Measurements from ENCODE around the gene KLF15. TPM values are rescaled to one million over a fixed set of nuclear protein-coding genes. Genes with fewer than 3 reads are reported as not detected.

Gene KLF15
- total RNA-seq, 1 experiment from 2014 or later, result 0.50 TPM

GRCh38 chr3:126312341-126312740 is 44.9 kb downstream of the KLF15 start:
- no peaks in the 10 kb centered on the region; the same call in 1 of the 2 replicates for H3K9me3 ChIP-seq (replicated peaks)
- no peak overlapping the region for H3K27ac ChIP-seq
- no peaks in the 10 kb centered on the region for H3K4me1 ChIP-seq (replicated peaks)
- no peak for DNase-seq (ENCODE audit: low read depth in 1 of 2, low spot score in 2 of 2)
- no peak overlapping the region for H3K4me3 ChIP-seq
- no peaks in the 10 kb centered on the region for H3K36me3 ChIP-seq
- H3K27me3 ChIP-seq (replicated peaks), result no peaks in the 10 kb centered on the region

- no peaks in the 10 kb centered on the region for H3K36me3 ChIP-seq
- H3K27me3 ChIP-seq (replicated peaks), result no peaks in the 10 kb centered on the region
- H3K27ac ChIP-seq, result no peak overlapping the region
- H3K9me3 ChIP-seq (replicated peaks), result no peaks in the 10 kb centered on the region
- H3K4me1 ChIP-seq (replicated peaks), result no peaks in the 10 kb centered on the region
- H3K4me3 ChIP-seq, result no peak overlapping the region
- no peak for DNase-seq (ENCODE audit: low read depth in 1 of 2, low spot score in 2 of 2)
Observed at GRCh38 chr3:126311338-126311978, 45.8 kb downstream of the KLF15 start.

DNA sequence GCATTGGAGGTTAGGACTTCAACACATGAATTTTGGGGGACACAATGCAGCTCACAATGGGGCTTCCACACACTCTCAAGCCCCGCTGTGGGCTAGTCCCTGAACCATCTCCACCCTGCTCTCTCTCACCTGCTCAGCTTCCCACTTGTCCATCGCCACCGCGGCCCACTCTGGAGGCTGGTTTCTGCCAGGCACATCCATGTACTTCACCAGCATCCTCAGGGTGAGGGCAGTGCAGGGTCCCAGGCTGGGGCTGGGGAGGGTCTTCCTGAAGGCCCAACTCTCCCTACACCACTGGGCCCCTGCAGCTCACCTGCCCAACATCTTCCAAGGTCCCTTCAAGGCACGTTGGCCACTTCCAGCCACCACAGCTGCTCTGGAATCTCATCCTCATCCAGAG is 46.4 kb downstream of the KLF15 start:
- Histone ChIP-seq H3K27me3 (replicated peaks) (no peaks in the 10 kb centered on the region), H3K27ac (no peak overlapping the region), H3K4me3 (no peak overlapping the region), H3K4me1 (replicated peaks) (no peaks in the 10 kb centered on the region), H3K36me3 (no peaks in the 10 kb centered on the region), H3K9me3 (replicated peaks) (no peaks in the 10 kb centered on the region)
- no peak for DNase-seq (ENCODE audit: low read depth in 1 of 2, low spot score in 2 of 2)

GRCh38 chr3:126309861-126310655 is 47.1 kb downstream of the KLF15 start:
- Histone ChIP-seq H3K27ac (no peak overlapping the region), H3K36me3 (no peaks in the 10 kb centered on the region), H3K4me3 (no peak overlapping the region), H3K27me3 (replicated peaks) (no peaks in the 10 kb centered on the region), H3K4me1 (replicated peaks) (peaks cover 3% of the 10 kb centered on the region), H3K9me3 (replicated peaks) (no peaks in the 10 kb centered on the region)
- DNase-seq (ENCODE audit: low read depth in 1 of 2, low spot score in 2 of 2), result no peak

DNA sequence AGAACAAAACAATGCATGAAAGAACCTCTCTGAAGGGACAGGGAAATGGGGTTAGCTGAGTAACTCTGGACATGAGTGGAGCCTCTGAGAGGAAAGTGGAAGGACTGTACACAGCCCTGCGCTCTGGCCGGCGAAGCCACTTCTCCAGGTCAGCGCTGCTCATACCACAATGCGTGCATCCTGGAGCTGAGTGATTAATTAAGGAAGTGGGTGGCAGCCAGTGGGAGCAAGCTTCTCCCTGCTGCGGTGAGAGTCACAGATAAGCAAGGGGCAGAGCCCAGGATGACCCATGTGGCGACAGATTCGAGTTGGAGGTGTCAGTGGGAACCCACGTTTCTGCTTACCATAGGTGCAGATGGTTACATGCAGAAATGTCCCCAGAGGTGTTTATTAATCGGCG is 48.0 kb downstream of the KLF15 start:
- DNase-seq (ENCODE audit: low read depth in 1 of 2, low spot score in 2 of 2), result no peak
- H3K36me3 ChIP-seq, result no peaks in the 10 kb centered on the region
- no peaks in the 10 kb centered on the region for H3K27me3 ChIP-seq (replicated peaks)
- H3K9me3 ChIP-seq (replicated peaks), result no peaks in the 10 kb centered on the region
- H3K4me3 ChIP-seq, result no peak overlapping the region
- no peak overlapping the region for H3K27ac ChIP-seq
- H3K4me1 ChIP-seq (replicated peaks), result peaks cover 5% of the 10 kb centered on the region

- no peak overlapping the region for H3K4me3 ChIP-seq
- no peaks in the 10 kb centered on the region for H3K9me3 ChIP-seq (replicated peaks)
- peaks cover 5% of the 10 kb centered on the region for H3K4me1 ChIP-seq (replicated peaks)
- H3K27ac ChIP-seq, result no peak overlapping the region
- no peaks in the 10 kb centered on the region for H3K27me3 ChIP-seq (replicated peaks)
- H3K36me3 ChIP-seq, result no peaks in the 10 kb centered on the region
- DNase-seq (ENCODE audit: low read depth in 1 of 2, low spot score in 2 of 2), result no peak
Observed at GRCh38 chr3:126308394-126309125, 48.6 kb downstream of the KLF15 start.

- Histone ChIP-seq H3K27me3 (replicated peaks) (no peaks in the 10 kb centered on the region), H3K27ac (no peak overlapping the region), H3K4me1 (replicated peaks) (peaks cover 5% of the 10 kb centered on the region), H3K36me3 (no peaks in the 10 kb centered on the region), H3K9me3 (replicated peaks) (peaks cover 3% of the 10 kb centered on the region; the same call in 1 of the 2 replicates), H3K4me3 (no peak overlapping the region)
- no peak for DNase-seq (ENCODE audit: low read depth in 1 of 2, low spot score in 2 of 2)
Observed at GRCh38 chr3:126307591-126308393, 49.4 kb downstream of the KLF15 start.

GRCh38 chr3:126306888-126307482 is 50.2 kb downstream of the KLF15 start:
- no peaks in the 10 kb centered on the region for H3K27me3 ChIP-seq (replicated peaks)
- no peaks in the 10 kb centered on the region for H3K36me3 ChIP-seq
- H3K9me3 ChIP-seq (replicated peaks), result peaks cover 3% of the 10 kb centered on the region; the same call in 1 of the 2 replicates
- no peak overlapping the region for H3K4me3 ChIP-seq
- peaks cover 5% of the 10 kb centered on the region for H3K4me1 ChIP-seq (replicated peaks)
- DNase-seq (ENCODE audit: low read depth in 1 of 2, low spot score in 2 of 2), result no peak
- H3K27ac ChIP-seq, result no peak overlapping the region

DNA sequence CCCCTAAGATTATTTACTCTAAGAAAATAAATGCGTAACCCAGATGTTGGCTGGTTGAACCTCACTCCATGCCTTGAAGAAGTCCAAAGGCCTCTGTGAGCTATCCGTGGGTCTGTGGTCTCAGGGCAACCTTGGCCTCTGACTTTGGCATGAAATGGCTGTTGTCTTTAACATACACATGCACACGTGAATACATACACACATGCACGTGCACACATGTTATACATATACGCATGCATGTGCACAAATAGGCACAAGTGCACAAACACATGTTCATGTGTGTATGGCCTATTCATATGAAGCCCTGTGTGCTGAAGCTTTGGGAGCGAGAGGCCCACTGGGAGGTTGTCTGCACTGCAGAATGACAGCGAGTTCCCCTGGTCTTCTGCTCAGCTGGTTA is 50.8 kb downstream of the KLF15 start:
- H3K4me3 ChIP-seq, result no peak overlapping the region
- no peak overlapping the region for H3K27ac ChIP-seq
- H3K27me3 ChIP-seq (replicated peaks), result no peaks in the 10 kb centered on the region
- DNase-seq (ENCODE audit: low read depth in 1 of 2, low spot score in 2 of 2), result no peak
- H3K9me3 ChIP-seq (replicated peaks), result peaks cover 3% of the 10 kb centered on the region; the same call in 1 of the 2 replicates
- H3K4me1 ChIP-seq (replicated peaks), result peaks cover 5% of the 10 kb centered on the region
- no peaks in the 10 kb centered on the region for H3K36me3 ChIP-seq

DNA sequence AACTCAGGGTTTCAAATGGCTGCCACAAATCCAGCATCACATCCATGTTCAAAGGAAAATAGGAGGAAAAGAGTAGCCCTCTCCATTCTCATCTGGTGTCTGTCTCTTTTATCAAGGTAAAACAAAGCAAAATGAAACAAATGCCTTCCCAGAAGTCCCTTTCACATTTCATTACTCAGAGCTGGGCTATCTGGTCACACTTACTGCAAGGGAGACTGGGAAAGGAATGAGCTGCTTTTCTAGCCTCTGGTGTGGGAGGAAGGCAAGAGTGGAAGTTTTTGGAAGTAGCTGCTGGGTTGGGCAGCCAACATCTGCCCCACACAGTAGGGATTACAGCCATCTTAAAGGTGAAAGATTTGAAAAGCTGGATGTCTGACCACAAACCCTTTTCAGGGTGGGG is 51.8 kb downstream of the KLF15 start:
- Histone ChIP-seq H3K4me3 (no peak overlapping the region), H3K4me1 (replicated peaks) (peaks cover 5% of the 10 kb centered on the region), H3K27ac (no peak overlapping the region), H3K36me3 (no peaks in the 10 kb centered on the region), H3K27me3 (replicated peaks) (no peaks in the 10 kb centered on the region), H3K9me3 (replicated peaks) (peaks cover 3% of the 10 kb centered on the region; the same call in 1 of the 2 replicates)
- peak in 1 of 2 experiments; percentile 4 for DNase-seq (ENCODE audit: low read depth in 1 of 2, low spot score in 2 of 2)

GRCh38 chr3:126304704-126305103 is 52.5 kb downstream of the KLF15 start:
- DNase-seq (ENCODE audit: low read depth in 1 of 2, low spot score in 2 of 2), result no peak
- H3K27me3 ChIP-seq (replicated peaks), result no peaks in the 10 kb centered on the region
- no peak overlapping the region for H3K4me3 ChIP-seq
- no peak overlapping the region for H3K27ac ChIP-seq
- peaks cover 5% of the 10 kb centered on the region for H3K4me1 ChIP-seq (replicated peaks)
- H3K9me3 ChIP-seq (replicated peaks), result peaks cover 3% of the 10 kb centered on the region; the same call in 1 of the 2 replicates
- H3K36me3 ChIP-seq, result no peaks in the 10 kb centered on the region

DNA sequence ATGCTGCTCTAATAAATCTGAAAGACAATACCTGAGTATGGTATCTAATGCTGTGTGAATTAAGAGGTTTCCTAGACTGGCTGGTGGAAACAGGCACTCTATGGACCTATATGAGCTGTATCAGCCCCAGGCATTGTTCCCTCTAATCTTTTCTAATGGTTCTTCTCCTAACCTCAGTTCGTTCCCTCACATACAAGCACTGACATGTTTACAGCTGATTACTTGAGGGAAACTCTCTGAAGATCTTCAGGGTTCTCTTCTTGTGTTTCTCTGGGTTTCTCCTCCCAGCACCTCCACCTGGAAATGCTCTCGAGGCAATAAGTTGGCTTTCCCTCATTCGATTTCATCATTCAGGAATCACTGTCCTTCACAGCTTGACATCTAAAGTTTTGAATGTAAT is 52.9 kb downstream of the KLF15 start:
- no peak overlapping the region for H3K4me3 ChIP-seq
- H3K27me3 ChIP-seq (replicated peaks), result no peaks in the 10 kb centered on the region
- no peak overlapping the region for H3K27ac ChIP-seq
- H3K4me1 ChIP-seq (replicated peaks), result peaks cover 5% of the 10 kb centered on the region
- no peaks in the 10 kb centered on the region for H3K36me3 ChIP-seq
- no peak for DNase-seq (ENCODE audit: low read depth in 1 of 2, low spot score in 2 of 2)
- H3K9me3 ChIP-seq (replicated peaks), result peaks cover 3% of the 10 kb centered on the region; the same call in 1 of the 2 replicates

GRCh38 chr3:126303272-126303671 is 53.9 kb downstream of the KLF15 start:
- Histone ChIP-seq H3K9me3 (replicated peaks) (peaks cover 3% of the 10 kb centered on the region; the same call in 1 of the 2 replicates), H3K27me3 (replicated peaks) (no peaks in the 10 kb centered on the region), H3K27ac (no peak overlapping the region), H3K36me3 (no peaks in the 10 kb centered on the region), H3K4me1 (replicated peaks) (peaks cover 5% of the 10 kb centered on the region), H3K4me3 (no peak overlapping the region)
- no peak for DNase-seq (ENCODE audit: low read depth in 1 of 2, low spot score in 2 of 2)

Data from SJSA1 (cell line).